ENCODE results near the gene FCRL6.
A peak's percentile ranks its signal among the peaks of the same experiment; 100 is the strongest.

Gene FCRL6, protein sequence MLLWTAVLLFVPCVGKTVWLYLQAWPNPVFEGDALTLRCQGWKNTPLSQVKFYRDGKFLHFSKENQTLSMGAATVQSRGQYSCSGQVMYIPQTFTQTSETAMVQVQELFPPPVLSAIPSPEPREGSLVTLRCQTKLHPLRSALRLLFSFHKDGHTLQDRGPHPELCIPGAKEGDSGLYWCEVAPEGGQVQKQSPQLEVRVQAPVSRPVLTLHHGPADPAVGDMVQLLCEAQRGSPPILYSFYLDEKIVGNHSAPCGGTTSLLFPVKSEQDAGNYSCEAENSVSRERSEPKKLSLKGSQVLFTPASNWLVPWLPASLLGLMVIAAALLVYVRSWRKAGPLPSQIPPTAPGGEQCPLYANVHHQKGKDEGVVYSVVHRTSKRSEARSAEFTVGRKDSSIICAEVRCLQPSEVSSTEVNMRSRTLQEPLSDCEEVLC

DNA sequence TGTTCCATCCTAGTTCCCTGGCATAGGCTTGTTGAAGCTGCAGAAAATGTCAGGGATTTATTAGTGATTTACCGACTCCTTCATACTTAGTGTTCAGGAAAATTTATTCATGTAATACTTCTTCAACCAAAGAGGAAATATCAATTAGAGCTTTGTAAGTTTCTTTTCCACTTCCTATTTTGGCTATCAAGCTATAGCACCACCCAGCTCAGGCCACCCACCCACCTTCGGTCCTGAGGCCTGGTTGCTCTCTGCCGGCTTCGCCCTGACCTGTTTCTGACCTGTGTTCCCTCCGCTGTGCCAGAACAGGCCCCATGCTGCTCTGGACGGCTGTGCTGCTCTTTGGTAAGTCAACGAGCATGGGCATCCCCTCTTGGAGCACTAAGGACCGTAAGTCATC, at the start of gene FCRL6:
FCRL6 (plus strand) TSS at position 250 of the 400 bp plus-strand sequence; CDS start at position 315, 65 bp downstream.
- no peak for DNase-seq

DNA sequence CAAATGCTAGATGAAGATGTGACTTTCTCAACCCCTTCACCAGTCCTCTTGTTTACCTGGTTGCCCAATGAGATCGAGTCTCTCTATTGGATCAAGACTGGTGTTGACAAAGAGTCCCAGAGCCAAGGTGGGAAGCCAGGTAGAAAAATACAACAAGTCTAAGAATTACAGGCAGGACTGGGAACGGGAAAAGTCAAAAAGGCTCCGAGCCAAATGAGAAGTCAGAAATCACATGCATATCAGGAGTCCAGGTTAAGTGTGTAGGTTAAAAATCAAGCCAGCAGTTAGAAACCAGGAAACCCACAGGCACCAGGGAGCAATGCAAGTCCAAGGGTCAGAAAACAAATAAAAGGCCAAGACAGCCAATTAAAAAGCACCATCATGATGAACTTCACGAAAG, 48.8 kb upstream of the FCRL6 start:
- no peak for DNase-seq

DNA sequence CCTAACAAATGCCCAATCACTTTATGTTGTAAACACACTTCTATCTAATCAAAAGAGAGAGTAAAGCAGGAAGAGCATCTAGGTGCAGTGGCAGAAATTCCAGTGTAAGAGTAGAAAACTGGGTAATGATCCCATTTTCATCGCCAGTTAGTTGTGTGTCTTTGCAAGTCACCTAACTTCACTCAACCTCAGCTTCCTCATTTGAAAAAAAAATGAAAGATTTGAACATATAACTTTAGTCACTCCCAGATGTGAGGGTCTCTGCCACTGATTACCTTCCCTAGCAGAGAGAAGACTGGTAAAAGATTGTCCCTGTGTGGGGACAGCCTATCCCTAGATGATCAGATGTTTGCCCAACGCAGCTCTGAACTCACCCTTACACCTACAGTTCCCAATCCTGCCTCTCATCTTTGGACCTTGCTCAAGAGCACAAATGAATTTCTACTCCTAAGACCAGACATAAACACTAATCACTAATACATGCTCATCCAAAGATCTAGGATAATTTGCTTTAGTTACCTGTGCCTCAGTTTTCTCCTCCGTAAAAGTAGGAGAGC, 46.6 kb upstream of the FCRL6 start:
- DNase-seq, result no peak

DNA sequence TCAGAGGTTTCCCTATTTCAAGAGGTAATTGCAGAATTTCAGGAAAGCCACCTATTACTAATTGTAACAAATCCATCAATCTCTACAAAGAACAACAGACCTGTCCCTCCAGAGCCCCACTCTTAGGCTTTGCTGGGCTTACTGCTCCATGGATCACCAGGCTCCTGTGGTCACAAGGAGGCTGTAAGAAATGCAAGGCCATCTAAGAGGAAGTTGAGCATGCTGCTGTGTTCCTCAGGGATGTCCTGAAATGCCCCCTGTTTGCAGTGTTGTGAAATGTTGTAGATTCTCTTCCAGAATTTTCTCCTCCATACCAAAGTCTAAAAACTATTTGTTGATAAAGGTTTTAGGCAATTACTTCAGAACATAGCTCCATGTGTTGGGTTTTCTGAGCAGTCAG, 45.8 kb upstream of the FCRL6 start:
- no peak for DNase-seq

DNA sequence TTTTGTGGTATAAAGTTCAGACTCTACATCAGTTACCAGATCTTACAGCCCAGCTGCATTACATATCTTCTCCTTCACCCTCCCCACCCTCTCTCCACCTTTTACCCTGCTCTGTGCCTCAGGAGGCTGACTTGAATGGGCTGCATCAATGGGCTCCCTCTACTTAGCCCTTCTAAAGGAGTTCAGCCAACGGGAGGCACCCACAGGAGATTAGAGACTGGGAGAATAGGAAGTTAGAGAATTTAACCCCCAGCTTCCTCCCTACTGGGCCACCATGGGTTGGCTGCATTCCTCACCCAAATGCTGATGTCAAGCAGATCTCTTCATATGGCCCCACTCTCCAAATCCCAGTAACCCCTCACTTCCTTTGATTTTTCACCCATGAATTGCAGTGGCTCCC, 38.5 kb upstream of the FCRL6 start:
- DNase-seq, result no peak

DNA sequence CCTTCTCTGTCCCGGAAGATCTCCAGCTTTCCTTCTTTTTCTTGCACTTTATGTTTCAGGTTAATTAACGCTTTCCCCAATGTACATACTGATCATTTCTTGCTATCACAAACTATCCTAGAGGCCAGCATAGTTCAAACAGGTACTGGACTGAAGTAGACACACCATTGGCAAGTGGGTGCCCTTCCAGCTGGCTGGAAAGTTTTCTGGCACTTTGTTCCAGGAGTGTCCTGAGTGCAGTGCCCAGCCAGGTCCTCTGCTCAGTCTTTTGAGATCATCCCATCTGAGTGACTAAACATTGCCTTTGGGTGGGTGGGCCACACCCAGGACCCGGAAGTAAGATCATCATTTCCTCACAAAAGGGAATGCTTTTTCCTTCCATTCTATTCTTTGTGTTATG, 36.4 kb upstream of the FCRL6 start:
- no peak for DNase-seq

DNA sequence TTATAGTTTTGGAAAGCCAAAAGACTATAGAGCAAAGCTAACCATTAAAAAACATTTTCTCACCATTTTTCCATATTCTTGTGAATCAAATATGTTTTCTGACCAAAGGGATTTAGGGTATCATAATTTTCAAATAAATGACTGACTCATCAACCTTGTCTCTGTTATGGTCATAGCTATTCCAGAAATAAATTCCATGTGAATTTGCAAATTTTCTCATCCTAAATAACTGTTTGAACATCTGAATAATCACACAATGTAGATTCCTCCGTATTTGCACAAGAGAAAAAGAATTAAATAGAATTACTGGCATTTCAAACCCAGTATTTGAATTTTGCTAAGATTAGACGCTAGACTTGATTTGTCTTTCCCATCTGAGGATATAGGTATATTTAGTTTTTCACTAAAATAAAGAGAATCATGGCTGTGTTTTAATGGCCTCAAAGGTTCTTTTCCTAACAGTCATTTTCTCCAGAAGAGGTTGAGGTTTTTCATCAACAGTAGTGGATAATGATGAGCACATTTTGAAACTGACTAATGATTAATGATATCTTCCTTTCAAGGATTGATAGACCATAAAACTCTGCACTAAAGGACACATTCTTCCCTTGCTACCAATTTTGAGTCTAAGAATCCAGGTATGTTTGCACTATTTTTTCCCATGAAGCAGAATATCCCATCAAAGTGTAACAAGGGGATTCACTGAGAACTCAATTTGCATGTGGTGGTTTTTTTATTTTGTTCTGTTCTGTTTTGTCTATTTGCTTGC, 30.8 kb upstream of the FCRL6 start:
- DNase-seq, result no peak

DNA sequence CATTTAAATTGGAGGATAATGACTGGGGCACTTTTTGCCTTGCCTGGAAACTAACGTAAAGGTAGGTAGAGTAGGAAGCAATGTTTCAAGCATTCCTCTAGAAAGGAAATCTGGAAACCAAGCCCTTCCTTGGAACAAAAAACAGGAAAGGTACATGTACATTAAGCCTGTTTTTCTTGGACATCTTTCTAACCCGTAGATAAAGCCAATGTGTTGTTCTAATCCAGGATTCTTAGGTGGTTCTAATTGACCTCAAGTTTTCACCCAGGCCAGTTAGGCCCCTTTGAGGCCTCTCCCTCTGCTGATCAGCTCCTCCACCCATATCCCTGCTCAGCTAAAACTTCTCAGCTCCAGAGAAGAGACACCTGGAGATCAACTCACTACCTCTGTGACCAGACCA, 27.7 kb upstream of the FCRL6 start:
- no peak for DNase-seq

DNA sequence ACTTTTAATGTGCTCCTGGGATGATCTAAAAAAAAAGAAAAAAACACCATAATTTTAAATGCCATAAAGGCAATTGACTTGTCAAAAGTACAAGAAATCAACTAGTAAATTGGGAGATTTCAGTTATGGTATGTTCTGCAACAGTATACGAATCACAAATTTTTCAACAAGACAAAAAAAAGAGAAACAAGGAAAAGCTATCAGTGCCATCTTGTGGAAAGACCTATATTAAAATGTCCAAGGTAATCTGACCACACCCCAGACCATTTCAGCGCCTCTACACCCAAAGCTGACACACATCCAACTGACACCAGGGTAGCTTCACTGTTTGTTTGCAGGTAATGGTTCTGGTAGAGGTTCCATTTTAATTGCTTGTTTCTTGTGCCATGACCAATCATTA, 26.4 kb upstream of the FCRL6 start:
- DNase-seq, result no peak

DNA sequence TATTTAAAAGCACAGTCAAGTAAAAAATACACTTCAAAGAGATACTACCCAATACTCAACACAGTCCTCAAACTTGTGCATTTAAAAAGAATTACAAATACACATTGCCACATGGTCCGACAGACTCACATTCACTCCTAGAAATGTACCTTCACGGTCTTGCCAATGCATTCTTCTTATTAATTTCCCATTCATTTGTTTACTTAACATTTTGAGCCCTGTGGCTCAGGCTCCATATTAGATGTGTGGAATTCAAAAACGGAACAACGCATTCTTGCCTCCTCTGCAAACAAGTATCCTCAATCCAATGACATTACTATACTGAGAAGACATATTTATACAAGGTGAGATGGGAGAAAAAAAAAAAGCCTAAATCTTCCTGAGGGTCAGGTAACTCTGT, 23.9 kb upstream of the FCRL6 start:
- no peak for DNase-seq

DNA sequence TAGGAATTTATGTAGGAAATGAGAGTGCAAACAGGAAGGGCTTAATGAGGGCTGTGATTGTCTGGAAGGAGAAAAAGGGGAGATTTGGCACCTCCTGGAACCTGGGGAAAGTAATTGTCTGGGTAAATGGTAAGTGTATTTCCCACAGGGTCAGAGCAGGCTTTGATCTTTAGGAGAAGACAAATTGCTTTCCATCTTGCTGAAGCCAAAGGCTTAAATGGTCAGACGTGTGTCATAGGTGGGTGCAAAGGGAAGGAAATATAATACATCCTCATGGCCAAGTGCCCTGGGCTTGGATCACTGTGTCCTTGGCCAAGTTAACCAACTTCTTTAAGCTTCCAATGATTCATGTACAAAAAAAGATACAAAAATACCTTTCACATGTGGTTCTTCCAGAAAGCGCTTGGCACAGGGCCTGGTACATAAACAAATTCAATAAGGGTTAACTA, 22.7 kb upstream of the FCRL6 start:
- no peak for DNase-seq

DNA sequence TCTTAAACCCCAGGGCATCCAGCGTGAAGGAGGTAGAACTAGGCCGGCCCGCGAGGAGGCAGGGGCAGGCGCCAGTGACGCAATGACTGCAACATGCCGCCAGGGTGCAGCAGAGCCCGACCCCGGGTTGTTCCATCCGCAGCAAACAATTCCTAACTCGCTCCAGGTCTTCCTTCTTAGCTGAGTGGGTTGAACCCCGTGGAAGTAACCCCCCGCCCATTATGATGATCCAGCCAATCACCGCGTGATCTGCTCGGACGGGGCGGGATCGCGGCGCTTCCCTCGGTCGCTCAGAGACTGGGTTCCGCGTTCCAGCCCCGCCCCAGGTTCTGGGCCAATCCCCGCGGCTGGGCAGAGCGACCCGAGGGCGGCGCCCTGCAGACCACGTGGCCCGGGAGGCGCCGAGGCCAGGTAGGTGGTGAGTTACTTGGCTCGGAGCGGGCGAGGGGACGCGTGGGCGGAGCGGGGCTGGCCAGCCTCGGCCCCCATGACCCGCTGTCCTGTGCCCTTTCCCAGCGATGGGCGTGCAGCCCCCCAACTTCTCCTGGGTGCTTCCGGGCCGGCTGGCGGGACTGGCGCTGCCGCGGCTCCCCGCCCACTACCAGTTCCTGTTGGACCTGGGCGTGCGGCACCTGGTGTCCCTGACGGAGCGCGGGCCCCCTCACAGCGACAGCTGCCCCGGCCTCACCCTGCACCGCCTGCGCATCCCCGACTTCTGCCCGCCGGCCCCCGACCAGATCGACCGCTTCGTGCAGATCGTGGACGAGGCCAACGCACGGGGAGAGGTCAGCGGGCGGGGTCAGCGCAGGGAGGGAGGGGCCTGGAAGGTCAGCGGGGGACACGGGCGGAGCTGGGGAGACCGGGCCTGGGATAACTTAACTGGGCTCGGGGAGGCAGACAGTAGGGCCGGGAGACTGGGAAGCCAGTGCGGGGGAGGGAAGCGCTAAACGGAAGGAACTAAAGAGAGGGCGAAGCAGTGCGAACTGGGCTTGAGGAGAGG, 21.3 kb upstream of the FCRL6 start, which contains the start of gene DUSP23:
DUSP23 (plus strand) TSS at position 380 of the 1,000 bp plus-strand sequence; CDS start at position 519, 139 bp downstream.
- peak; percentile 81 to 97 (median 93) for DNase-seq

DNA sequence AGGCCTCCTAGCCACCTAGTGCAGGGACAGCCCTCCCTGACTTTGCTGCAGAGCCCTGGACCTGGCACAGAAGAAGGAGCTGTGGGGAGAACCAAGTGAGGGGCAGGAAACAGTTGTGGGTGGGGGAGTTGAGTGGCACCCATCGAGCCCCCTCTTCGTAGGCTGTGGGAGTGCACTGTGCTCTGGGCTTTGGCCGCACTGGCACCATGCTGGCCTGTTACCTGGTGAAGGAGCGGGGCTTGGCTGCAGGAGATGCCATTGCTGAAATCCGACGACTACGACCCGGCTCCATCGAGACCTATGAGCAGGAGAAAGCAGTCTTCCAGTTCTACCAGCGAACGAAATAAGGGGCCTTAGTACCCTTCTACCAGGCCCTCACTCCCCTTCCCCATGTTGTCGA, 20.2 kb upstream of the FCRL6 start:
- peak in 1 of 14 donors; percentile 1 for DNase-seq

DNA sequence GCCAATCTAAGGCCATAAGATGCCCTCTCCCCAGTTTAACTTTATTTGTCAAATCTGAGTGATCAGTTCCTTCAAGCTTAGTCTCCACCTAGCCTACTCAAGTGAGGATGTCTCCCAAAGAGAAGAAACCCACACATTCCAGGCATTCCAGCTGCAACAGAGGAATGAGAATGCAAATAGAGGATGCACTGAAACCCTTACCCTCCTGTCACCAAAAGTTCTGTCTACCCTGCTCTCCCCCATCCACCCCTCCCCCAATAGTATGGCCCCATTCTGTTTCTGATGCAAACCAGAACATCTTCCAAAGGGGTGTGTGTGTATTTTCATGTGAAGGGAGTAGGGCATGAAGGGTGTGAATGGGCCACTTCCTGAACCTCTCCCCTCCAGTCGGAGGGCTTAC, 18.4 kb upstream of the FCRL6 start:
- DNase-seq, result no peak

DNA sequence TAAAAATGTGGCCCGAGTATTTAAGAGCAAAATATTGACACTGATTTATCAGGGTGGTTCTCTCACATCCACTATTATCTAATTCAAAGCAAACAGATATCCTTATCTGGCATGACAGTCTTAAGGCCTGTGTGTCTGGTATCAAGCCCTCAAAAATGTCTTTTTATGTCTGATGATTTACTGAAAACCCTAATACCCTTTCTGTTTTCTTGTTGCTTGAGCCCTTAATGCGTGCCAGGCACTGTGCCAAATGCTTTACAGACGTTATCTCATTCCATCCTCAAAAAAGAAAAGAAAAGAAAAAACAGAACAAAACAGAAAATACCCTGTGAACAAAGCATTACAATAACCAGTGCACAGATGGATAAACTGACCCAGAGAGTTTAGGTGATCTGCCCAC, 15.7 kb upstream of the FCRL6 start:
- DNase-seq, result no peak

DNA sequence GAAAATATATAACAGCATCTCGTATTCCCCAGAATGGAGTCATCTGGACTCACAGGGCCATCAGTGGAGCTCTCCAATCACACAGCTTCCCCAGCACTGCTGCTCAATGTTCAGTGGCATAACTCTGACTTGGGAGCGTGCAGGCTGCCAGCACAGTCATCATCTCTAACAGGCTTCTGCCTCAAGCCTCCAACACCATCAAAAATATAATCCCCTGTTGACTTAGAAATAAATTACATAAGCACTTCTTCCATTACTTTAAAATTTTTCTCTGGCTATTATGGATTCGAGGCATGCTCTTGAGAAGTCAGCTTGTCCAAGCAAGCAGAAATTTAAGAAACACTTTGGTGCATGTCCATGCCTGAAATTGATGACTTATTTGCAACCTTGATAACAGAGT, 15.2 kb upstream of the FCRL6 start:
- DNase-seq, result no peak

DNA sequence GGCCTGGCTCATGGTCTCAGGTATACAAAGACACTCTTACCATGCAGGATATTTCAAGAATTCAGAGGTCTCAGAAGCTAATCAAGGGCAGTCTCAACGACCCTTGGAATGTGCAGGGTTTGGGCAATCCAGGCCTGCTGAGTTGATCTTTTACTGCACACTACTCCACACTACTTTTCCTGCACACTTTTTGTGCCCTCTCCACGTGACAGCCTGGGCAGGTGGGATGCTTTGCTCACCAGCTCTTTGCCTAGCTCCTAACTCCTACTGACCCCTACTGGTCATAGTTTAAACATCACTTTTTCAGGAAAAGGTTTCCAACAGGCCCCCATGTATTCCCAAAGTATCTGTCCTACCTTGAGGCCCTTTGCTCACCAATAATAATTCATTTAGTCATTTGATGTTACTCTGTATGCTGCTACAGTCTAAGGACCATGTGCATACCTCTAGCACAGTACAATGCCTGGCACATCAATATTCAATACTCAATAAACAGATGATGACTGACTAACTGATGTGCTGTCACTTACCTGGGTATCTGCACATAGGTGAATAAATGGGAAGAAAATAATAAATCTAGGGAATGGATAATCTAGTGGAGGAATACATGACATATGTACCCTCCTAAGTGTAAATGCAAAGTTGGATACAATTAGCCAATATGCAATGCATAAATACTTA, 11.8 kb upstream of the FCRL6 start:
- DNase-seq, result no peak

DNA sequence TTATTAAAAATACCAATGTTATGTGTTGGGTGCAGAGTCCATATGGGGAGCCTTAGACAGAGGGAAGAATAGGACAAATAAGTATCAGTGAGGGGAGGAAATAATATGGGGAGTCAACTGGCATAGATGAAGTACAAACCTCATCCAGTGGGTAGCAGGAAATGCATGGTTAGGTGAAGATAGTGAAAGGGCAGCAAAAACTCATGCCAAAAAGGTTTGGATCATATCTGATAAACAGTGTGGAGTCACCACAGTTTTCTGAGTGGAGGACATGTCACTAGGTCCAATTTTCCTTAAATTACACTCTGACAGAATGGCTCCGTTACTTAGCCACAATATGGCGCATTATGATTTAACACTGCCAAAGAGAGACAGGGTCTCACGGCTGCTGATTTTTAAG, 11.1 kb upstream of the FCRL6 start:
- no peak for DNase-seq

DNA sequence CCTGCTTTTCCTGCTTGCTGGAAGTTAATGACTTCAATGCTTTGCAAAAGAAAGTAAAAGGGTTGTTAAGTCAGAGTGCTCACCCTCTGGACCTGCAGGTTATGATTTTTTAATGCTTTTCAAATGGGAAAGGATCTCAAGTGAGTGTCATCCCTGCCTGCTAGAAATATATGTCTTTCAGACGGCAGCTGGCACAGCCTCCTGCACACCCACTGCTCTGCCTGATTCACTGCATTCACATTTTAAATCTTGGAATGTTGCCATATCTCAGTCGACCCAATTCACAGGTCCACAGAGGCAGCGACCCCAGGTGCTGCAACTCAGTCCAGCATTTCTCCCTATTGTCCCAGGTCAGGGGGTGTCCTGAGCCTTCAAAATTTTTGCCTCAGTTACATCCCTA, 10.7 kb upstream of the FCRL6 start:
- DNase-seq, result no peak

DNA sequence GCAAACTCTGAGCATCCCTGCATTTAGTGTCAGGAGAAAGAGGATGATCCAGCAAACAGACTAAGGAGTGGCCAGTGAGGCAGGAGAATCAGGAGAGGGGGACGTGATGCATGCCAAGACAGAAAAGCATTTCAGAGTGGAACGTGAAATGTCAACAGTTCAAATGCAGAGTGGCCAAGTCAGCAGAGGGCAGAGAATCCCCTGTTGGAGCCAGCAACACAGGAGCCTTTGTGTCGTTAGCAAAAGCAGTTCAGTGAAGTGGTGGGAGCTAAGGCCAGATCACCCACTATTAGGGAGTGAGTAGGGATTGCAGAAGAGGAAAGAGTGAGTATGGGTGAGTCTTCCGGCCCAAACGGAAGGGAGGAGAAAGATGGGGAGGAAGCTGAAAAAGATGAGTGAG, 6.6 kb upstream of the FCRL6 start:
- DNase-seq, result no peak

DNA sequence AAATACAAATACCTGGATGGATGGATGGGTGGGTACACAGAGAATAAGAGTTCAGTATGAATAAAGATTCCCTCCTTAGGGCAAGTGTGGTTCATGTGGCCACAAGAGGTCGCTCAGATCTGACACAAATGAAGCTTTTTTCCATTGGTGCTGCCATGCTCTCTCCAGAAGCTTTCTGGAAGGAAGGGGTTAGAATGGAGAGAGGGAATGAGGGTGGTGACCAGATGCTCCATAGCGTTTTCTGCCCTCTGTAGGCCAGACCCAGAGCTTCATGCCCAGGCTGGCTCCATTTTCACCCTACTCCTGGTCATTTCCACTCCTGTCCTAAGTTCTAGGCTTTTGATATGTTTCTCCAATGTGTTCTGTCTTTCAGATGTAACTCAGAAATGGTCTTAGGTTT, 3.3 kb upstream of the FCRL6 start:
- peak in 9 of 14 donors; percentile 1 to 50 (median 17) for DNase-seq

Data from C1 segment of cervical spinal cord (tissue), 14 donors.